BJ (cell line): ENCODE data around the gene TMEM217. TPM values are rescaled to one million over a fixed set of nuclear protein-coding genes. Genes with fewer than 3 reads are reported as not detected.

ENCODE experiments used
- CTCF ChIA-PET: fragments of 350-600 bp; formaldehyde crosslinking; extraction: SDS; loops from one replicate; lab custom pipeline; 2021; ENCODE audit warnings: antibody characterized with exemption, inconsistent platforms; lab: Yijun Ruan, JAX
- POLR2A ChIA-PET: fragments of 300-600 bp; sonication (Branson Sonifier 250); formaldehyde crosslinking; extraction: SDS; loops from one replicate; lab custom pipeline; 2021; ENCODE audit warnings: antibody characterized with exemption; lab: Charles Lee
- DNase-seq: peaks from one replicate; pipeline ENCODE4 v3.0.0-alpha.2; 2011; ENCODE audit warnings: low read depth
- H3K27me3 ChIP-seq: 2 replicates; pipeline ENCODE4 v1.6.0; 2011; ENCODE audit warnings: low read length; ENCODE audit not compliant: control insufficient read depth, insufficient read depth
- H3K36me3 ChIP-seq: 2 replicates; pipeline ENCODE4 v1.5.1; 2011; ENCODE audit warnings: low read length; ENCODE audit not compliant: control insufficient read depth, insufficient read depth
- H3K4me3 ChIP-seq: 2 replicates; pipeline ENCODE4 v1.5.1; 2011; ENCODE audit warnings: low read depth, mild to moderate bottlenecking, control low read depth, low read length
- polyA plus RNA-seq: library from polyadenylated mRNA; depleted of rRNA; stranded (reverse); fragments of >200 nt; gene quantifications from 2 replicates; pipeline ENCODE4 v1.2.3, GENCODE V29; 2011
- TF ChIP-seq, protein P1 (sequence below): IDR thresholded peaks from 2 replicates; pipeline ENCODE4 v1.5.1; 2011; ENCODE audit warnings: low read depth, mild to moderate bottlenecking, control low read depth, inconsistent platforms, low read length, moderate library complexity; ENCODE audit not compliant: insufficient read depth

The TMEM217 gene
- polyA plus RNA-seq, 1 experiment: 2.3 TPM

DNA sequence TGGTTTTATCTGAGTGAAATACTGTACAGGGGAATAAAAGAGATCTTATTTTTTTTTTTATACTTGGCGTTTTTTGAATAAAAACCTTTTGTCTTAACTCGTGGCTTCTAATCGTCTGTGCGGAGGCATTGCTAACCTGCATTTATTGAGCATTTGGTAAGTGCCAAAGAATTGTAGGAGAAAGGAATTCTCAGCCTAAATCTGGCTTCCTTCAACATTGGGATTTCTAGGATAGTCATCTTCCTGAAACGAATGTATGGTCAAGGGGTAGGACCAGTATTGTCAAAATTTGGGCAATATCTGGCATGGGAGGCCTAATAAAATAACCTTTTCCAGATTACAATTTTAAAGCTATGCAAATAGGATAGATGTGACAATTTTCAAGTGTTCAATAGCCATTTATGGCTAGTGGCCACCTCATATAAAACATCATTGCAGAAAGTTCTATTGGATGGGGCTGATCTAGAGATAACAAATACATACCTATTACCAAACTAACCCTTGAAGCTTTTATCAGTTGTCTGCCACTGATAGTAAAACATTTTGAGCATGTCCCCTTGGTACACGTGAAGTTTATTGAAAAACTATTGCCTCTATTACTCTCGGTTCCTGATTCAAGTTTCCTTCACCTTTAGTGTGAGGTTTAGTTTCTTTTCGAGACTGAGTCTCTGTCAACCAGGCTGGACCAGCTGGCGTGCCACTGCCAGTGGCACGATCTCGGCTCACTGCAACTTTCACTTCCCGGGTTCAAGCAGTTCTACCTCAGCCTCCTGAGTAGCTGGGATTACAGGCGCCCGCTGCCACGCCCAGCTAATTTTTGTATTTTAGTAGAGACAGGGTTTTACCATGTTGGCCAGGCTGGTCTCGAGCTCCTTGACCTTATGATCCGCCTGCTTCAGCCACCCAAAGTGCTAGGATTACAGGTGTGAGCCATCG, 82.3 kb downstream of the TMEM217 start:
- ChIA-PET POLR2A (interaction anchor here (0.6 to 0.7 kb wide), 2 partner anchors 12 to 73 kb away, joined by 3 to 11 read pairs; no protein-coding TSS in a partner anchor), CTCF (interaction anchor here (0.9 to 4.2 kb wide), 10 partner anchors 31 to 158 kb away, joined by 3 to 34 read pairs (median 4); no protein-coding TSS in a partner anchor)
- H3K27me3 ChIP-seq: no peaks in the 10 kb centered on the region
- no peak overlapping the region for H3K4me3 ChIP-seq
- no peak for DNase-seq
- peaks cover 24% of the 10 kb centered on the region for H3K36me3 ChIP-seq
- TF ChIP-seq, protein P1, sequence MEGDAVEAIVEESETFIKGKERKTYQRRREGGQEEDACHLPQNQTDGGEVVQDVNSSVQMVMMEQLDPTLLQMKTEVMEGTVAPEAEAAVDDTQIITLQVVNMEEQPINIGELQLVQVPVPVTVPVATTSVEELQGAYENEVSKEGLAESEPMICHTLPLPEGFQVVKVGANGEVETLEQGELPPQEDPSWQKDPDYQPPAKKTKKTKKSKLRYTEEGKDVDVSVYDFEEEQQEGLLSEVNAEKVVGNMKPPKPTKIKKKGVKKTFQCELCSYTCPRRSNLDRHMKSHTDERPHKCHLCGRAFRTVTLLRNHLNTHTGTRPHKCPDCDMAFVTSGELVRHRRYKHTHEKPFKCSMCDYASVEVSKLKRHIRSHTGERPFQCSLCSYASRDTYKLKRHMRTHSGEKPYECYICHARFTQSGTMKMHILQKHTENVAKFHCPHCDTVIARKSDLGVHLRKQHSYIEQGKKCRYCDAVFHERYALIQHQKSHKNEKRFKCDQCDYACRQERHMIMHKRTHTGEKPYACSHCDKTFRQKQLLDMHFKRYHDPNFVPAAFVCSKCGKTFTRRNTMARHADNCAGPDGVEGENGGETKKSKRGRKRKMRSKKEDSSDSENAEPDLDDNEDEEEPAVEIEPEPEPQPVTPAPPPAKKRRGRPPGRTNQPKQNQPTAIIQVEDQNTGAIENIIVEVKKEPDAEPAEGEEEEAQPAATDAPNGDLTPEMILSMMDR: no peak

DNA sequence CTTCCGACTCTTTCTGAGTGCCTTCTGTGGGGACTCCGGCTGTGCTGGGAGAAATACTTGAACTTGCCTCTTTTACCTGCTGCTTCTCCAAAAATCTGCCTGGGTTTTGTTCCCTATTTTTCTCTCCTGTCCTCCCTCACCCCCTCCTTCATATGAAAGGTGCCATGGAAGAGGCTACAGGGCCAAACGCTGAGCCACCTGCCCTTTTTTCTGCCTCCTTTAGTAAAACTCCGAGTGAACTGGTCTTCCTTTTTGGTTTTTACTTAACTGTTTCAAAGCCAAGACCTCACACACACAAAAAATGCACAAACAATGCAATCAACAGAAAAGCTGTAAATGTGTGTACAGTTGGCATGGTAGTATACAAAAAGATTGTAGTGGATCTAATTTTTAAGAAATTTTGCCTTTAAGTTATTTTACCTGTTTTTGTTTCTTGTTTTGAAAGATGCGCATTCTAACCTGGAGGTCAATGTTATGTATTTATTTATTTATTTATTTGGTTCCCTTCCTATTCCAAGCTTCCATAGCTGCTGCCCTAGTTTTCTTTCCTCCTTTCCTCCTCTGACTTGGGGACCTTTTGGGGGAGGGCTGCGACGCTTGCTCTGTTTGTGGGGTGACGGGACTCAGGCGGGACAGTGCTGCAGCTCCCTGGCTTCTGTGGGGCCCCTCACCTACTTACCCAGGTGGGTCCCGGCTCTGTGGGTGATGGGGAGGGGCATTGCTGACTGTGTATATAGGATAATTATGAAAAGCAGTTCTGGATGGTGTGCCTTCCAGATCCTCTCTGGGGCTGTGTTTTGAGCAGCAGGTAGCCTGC, 83.2 kb downstream of the TMEM217 start:
- ChIA-PET POLR2A (interaction anchor here (0.6 kb wide), 2 partner anchors 72 to 90 kb away, joined by 3 to 10 read pairs; no protein-coding TSS in a partner anchor), CTCF (interaction anchor here (0.8 to 4.3 kb wide), 6 partner anchors 35 to 157 kb away, joined by 3 to 34 read pairs (median 6); no protein-coding TSS in a partner anchor)
- TF ChIP-seq, protein P1: no peak
- Histone ChIP-seq H3K4me3 (no peak overlapping the region), H3K36me3 (peaks cover 24% of the 10 kb centered on the region), H3K27me3 (no peaks in the 10 kb centered on the region)
- DNase-seq: no peak

DNA sequence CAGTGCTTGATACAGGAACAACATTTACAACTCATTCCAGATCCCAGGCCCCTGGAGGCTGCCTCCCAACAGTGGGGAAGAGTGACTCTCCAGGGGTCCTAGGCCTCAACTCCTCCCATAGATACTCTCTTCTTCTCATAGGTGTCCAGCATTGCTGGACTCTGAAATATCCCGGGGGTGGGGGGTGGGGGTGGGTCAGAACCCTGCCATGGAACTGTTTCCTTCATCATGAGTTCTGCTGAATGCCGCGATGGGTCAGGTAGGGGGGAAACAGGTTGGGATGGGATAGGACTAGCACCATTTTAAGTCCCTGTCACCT, 83.8 kb downstream of the TMEM217 start:
- H3K36me3 ChIP-seq: peaks cover 24% of the 10 kb centered on the region
- POLR2A ChIA-PET: interaction anchor here (0.6 kb wide), 1 partner anchor 90 kb away, joined by 10 read pairs; no protein-coding TSS in a partner anchor

DNA sequence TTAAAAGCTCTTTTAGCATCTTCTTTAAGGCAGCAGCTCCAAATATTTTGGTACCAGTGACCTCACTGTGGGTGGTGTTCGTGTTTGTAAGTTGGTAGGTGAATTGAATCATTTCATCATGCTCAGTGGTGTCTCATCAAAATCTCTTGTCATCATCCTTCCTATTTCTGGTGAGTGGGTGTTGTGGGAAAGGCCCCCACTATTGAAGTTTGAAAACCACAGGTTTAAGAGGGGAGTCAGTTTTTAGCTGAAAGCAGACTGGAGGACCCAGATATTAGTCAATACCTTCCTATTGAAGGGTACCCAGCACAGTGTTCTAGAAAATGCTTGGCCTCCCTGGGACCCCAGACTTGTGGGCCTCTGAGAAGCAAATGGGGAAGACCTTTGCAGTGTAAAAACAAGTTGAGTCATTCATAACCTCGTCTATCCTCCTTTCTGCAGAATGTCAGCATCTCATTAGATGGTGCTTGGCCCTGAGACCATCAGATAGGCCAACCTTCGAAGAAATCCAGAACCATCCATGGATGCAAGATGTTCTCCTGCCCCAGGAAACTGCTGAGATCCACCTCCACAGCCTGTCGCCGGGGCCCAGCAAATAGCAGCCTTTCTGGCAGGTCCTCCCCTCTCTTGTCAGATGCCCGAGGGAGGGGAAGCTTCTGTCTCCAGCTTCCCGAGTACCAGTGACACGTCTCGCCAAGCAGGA, 84.3 kb downstream of the TMEM217 start:
- TF ChIP-seq, protein P1: no peak
- DNase-seq: no peak
- CTCF ChIA-PET: interaction anchor here (1.0 to 8.0 kb wide), 12 partner anchors 7 to 166 kb away, joined by 3 to 243 read pairs (median 12); no protein-coding TSS in a partner anchor
- peaks cover 24% of the 10 kb centered on the region for H3K36me3 ChIP-seq
- no peak overlapping the region for H3K4me3 ChIP-seq
- no peaks in the 10 kb centered on the region for H3K27me3 ChIP-seq
- POLR2A ChIA-PET: interaction anchor here (0.6 kb wide), 1 partner anchor 89 kb away, joined by 10 read pairs; no protein-coding TSS in a partner anchor

More for the DNA sequence above, 83.8 kb downstream of the TMEM217 start:
- TF ChIP-seq, protein P1: no peak
- CTCF ChIA-PET: interaction anchor here (0.8 to 8.0 kb wide), 8 partner anchors 33 to 156 kb away, joined by 3 to 243 read pairs (median 20); no protein-coding TSS in a partner anchor
- no peak for DNase-seq
- Histone ChIP-seq H3K4me3 (no peak overlapping the region), H3K27me3 (no peaks in the 10 kb centered on the region)
